OCI-LY7 (cell line): ENCODE measurements around the gene DNAJB11. TPM values are rescaled to one million over a fixed set of nuclear protein-coding genes. Genes with fewer than 3 reads are reported as not detected.

Experiments used
- BruUV-seq: library from RNA; stranded (reverse); fragments of 400-500 nt; replicated peaks from 2 replicates; lab custom pipeline; 2021; lab: Mats Ljungman, UMichigan
- CTCF ChIA-PET: fragments of 300-600 bp; sonication (Branson Sonifier 250); formaldehyde crosslinking; loops from one replicate; lab custom pipeline; 2022; ENCODE audit warnings: antibody characterized with exemption; ENCODE audit not compliant: unreplicated experiment; lab: Charles Lee
- POLR2A ChIA-PET: fragments of 300-600 bp; sonication (Branson Sonifier 250); formaldehyde crosslinking; loops from one replicate; lab custom pipeline; 2022; ENCODE audit warnings: antibody characterized with exemption; lab: Charles Lee
- DNase-seq: peaks from one replicate; pipeline ENCODE4 v3.0.0-alpha.2; 2015; ENCODE audit warnings: low spot score
- H2AFZ ChIP-seq: fragments of 200-600 bp; sonication (generic), shearing (Covaris generic); 2 replicates; pipeline ENCODE4 v1.6.1; 2014; ENCODE audit warnings: mild to moderate bottlenecking, antibody characterized with exemption, low read length, moderate library complexity
- H3K27ac ChIP-seq: fragments of 200-600 bp; sonication (generic); 2 replicates; pipeline ENCODE4 v1.5.1; 2014; ENCODE audit warnings: mixed run types, low read depth, mild to moderate bottlenecking, moderate library complexity, low read length, inconsistent platforms; ENCODE audit not compliant: poor library complexity, severe bottlenecking
- H3K36me3 ChIP-seq: fragments of 200-600 bp; sonication (generic); 2 replicates; pipeline ENCODE4 v1.6.1; 2014; ENCODE audit warnings: mild to moderate bottlenecking, antibody characterized with exemption, low read length, moderate library complexity, mixed read lengths; ENCODE audit not compliant: insufficient read depth
- H3K4me1 ChIP-seq: fragments of 200-600 bp; sonication (generic); 2 replicates; pipeline ENCODE4 v1.5.1; 2014; ENCODE audit warnings: mild to moderate bottlenecking, low read length; ENCODE audit not compliant: insufficient read depth, poor library complexity, severe bottlenecking
- H3K4me2 ChIP-seq: fragments of 200-600 bp; sonication (generic); 2 replicates; pipeline ENCODE4 v1.6.1; 2014; ENCODE audit warnings: mild to moderate bottlenecking, low read length
- H3K4me3 ChIP-seq: fragments of 200-600 bp; sonication (generic); 2 replicates; pipeline ENCODE4 v1.5.1; 2014; ENCODE audit warnings: mild to moderate bottlenecking, low read depth, low read length; ENCODE audit not compliant: poor library complexity, severe bottlenecking
- H3K79me2 ChIP-seq: fragments of 200-600 bp; sonication (generic); 2 replicates; pipeline ENCODE4 v1.6.1; 2016; ENCODE audit warnings: low read depth, mild to moderate bottlenecking, low read length, moderate library complexity, mixed read lengths; ENCODE audit not compliant: insufficient read depth
- H3K9me2 ChIP-seq: fragments of 200-600 bp; sonication (generic); 2 replicates; pipeline ENCODE4 v1.6.1; 2016; ENCODE audit warnings: mild to moderate bottlenecking, low read length, mixed read lengths; ENCODE audit not compliant: insufficient read depth
- H3K9me3 ChIP-seq: fragments of 200-600 bp; sonication (generic); 2 replicates; pipeline ENCODE4 v1.6.1; 2014; ENCODE audit warnings: mild to moderate bottlenecking, mixed run types, low read length, mixed read lengths
- H4K20me1 ChIP-seq: fragments of 200-600 bp; sonication (generic); 2 replicates; pipeline ENCODE4 v1.6.1; 2014; ENCODE audit warnings: mild to moderate bottlenecking, antibody characterized with exemption, low read length, moderate library complexity, mixed read lengths; ENCODE audit not compliant: insufficient read depth
- CTCF ChIP-seq: fragments of 200-600 bp; sonication (generic); conservative IDR thresholded peaks from 2 replicates; pipeline ENCODE4 v1.5.1; 2014; ENCODE audit warnings: mild to moderate bottlenecking, antibody characterized with exemption, low read length, moderate library complexity, mixed read lengths
- EZH2phosphoT487 ChIP-seq: fragments of 200-600 bp; sonication (generic); IDR thresholded peaks from 2 replicates; pipeline ENCODE4 v1.6.1; 2018; ENCODE audit warnings: low read depth, borderline replicate concordance, mild to moderate bottlenecking, mixed run types, antibody characterized with exemption, low read length, moderate library complexity, mixed read lengths
- intact Hi-C: fragments of 100-400 bp; cut with micrococcal nuclease; formaldehyde crosslinking; loops from one replicate; pipeline ENCODE4 v1.10.0; 2022; ENCODE audit not compliant: unreplicated experiment
- total RNA-seq, 2 experiments: library from RNA; depleted of rRNA in 1 of 2; stranded (reverse); fragments of >200 nt in 1 of 2; shearing (Covaris generic) in 1 of 2; gene quantifications; 2 replicates each; pipeline ENCODE4 v1.2.3, GENCODE V29; 2014 to 2022

The DNAJB11 gene
- total RNA-seq, 2 experiments from 2014 or later = 61.1 to 73.0 TPM

GRCh38 chr3:186608624-186609215, 38.2 kb downstream of the DNAJB11 start:
- no peak overlapping the region for H3K27ac ChIP-seq
- H3K79me2 ChIP-seq = no peaks in the 10 kb centered on the region
- H3K9me3 ChIP-seq = no peaks in the 10 kb centered on the region
- DNase-seq = no peak
- H3K36me3 ChIP-seq = no peaks in the 10 kb centered on the region
- no peaks in the 10 kb centered on the region for H3K9me2 ChIP-seq
- H3K4me3 ChIP-seq = no peak overlapping the region
- ChIA-PET POLR2A (no interaction called here), CTCF (interaction anchor here (0.6 kb wide), 1 partner anchor 76 kb away, joined by 3 read pairs; no protein-coding TSS in a partner anchor)
- intact Hi-C loops = no loop called here
- no peaks in the 10 kb centered on the region for H4K20me1 ChIP-seq
- H2AFZ ChIP-seq = no peak overlapping the region
- TF ChIP-seq CTCF (no peak), EZH2phosphoT487 (no peak)
- H3K4me1 ChIP-seq = no peaks in the 10 kb centered on the region
- no TSS peak for BruUV-seq
- no peak overlapping the region for H3K4me2 ChIP-seq

GRCh38 chr3:186609247-186609868, 38.8 kb downstream of the DNAJB11 start:
- ChIA-PET POLR2A (interaction anchor here (0.6 kb wide), 1 partner anchor 60 kb away, joined by 3 read pairs; no protein-coding TSS in a partner anchor), CTCF (interaction anchor here (0.6 kb wide), 1 partner anchor 77 kb away, joined by 3 read pairs; no protein-coding TSS in a partner anchor)
- peak; percentile 41 for DNase-seq
- Histone ChIP-seq H3K4me3 (no peak overlapping the region), H3K9me2 (no peaks in the 10 kb centered on the region), H3K4me2 (no peak overlapping the region), H4K20me1 (no peaks in the 10 kb centered on the region), H3K27ac (no peak overlapping the region), H3K9me3 (no peaks in the 10 kb centered on the region), H3K4me1 (peaks cover 5% of the 10 kb centered on the region), H2AFZ (no peak overlapping the region), H3K79me2 (no peaks in the 10 kb centered on the region), H3K36me3 (no peaks in the 10 kb centered on the region)
- intact Hi-C loops = no loop called here
- TF ChIP-seq EZH2phosphoT487 = no peak
- peak; percentile 71 for TF ChIP-seq CTCF
- no TSS peak for BruUV-seq

- CTCF ChIA-PET = interaction anchor here (1.3 kb wide), 1 partner anchor 209 kb away, joined by 3 read pairs; no protein-coding TSS in a partner anchor
- intact Hi-C loops = no loop called here
Measured at GRCh38 chr3:186612065-186612464, 41.5 kb downstream of the DNAJB11 start.

More at GRCh38 chr3:186612065-186612464, 41.5 kb downstream of the DNAJB11 start:
- no peaks in the 10 kb centered on the region for H3K36me3 ChIP-seq
- H3K4me1 ChIP-seq = peaks cover 16% of the 10 kb centered on the region
- H3K9me2 ChIP-seq = no peaks in the 10 kb centered on the region
- POLR2A ChIA-PET = interaction anchor here (1.1 to 1.3 kb wide), 2 partner anchors 15 to 41 kb away, joined by 3 to 4 read pairs; no protein-coding TSS in a partner anchor
- no peak overlapping the region for H3K27ac ChIP-seq
- no peak overlapping the region for H3K4me2 ChIP-seq
- DNase-seq = no peak
- no peaks in the 10 kb centered on the region for H3K9me3 ChIP-seq
- H3K79me2 ChIP-seq = no peaks in the 10 kb centered on the region
- no peak overlapping the region for H2AFZ ChIP-seq
- H4K20me1 ChIP-seq = no peaks in the 10 kb centered on the region
- TF ChIP-seq CTCF = no peak
- no peak for TF ChIP-seq EZH2phosphoT487
- H3K4me3 ChIP-seq = no peak overlapping the region
- BruUV-seq = no TSS peak
